HG02884 (cell line): ENCODE results near the gene PHF12.

ENCODE experiments used
- ATAC-seq: cut with Tn5 transposase; IDR thresholded peaks from one replicate; pipeline ENCODE4 v1.9.1; 2021; ENCODE audit warnings: mild to moderate bottlenecking, moderate library complexity; ENCODE audit not compliant: unreplicated experiment

The PHF12 gene

GRCh38 chr17:28975646-28976045, 24.3 kb upstream of the PHF12 start:
- no peak for ATAC-seq

- ATAC-seq, result no peak
These were observed 23.7 kb upstream of the PHF12 start for GRCh38 chr17:28975031-28975430.

DNA sequence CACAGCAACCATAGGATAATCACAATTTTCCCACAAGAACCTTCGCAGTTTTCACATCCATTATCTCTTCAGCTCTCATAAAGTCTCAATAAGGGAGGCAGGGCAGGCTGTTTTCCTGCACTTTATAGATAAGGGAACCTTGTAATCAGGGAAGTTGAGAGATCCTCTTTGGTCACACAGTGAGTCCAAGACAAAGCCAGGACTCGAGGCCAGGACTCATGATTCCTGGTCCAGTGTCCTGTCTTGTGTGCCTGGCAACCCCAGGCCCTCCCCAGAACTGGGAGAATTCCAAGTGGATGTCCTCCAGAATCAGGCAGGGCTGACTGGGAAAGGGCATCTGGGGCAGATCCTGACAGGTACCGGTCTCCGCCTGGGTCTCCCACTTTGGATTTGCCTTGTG, 23.1 kb upstream of the PHF12 start:
- ATAC-seq, result no peak

DNA sequence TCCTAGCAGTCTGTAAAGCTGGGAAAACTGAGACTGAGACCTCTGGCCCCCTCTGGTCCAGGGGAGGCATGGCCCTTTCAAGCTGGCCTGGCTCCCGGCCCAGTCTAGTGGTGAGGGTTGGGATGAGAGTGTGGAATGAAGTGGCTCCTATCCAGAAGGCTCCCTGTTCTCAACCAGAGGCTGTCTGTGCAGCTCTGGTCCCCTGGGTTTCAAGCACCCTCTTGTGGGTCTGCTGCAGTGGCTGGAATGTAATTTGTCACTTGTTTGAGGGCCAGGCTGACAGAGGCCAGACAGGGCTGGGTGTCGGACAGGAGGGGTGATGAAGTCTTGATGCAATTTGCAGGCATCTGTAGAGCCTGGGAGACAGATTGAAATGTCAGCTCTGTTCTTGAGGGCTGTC, 22.1 kb upstream of the PHF12 start:
- ATAC-seq, result no peak

GRCh38 chr17:28972437-28972836, 21.1 kb upstream of the PHF12 start:
- no peak for ATAC-seq

DNA sequence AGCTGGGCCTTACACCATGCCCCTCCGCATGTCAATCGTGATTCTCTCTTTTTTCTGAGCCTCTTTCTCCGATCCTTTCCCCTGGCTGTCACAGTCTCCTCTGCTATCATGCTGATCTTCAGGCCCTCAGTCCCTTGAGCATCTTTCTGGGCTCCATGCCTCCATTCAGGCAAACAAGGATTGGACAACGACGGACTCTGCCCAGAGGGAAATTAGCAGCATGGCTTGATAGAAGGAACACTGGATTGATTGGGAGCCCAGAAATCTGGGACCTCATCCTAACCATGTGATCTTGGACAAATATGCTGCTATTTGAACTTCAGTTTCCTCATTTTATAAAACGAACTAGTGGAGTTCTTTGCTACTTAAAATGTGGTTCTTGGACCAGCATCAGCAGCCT, 19.6 kb upstream of the PHF12 start:
- no peak for ATAC-seq

GRCh38 chr17:28969706-28970393, 18.5 kb upstream of the PHF12 start:
- no peak for ATAC-seq

GRCh38 chr17:28968914-28969295, 17.6 kb upstream of the PHF12 start:
- no peak for ATAC-seq

GRCh38 chr17:28968231-28968913, 17.1 kb upstream of the PHF12 start:
- ATAC-seq, result no peak

- ATAC-seq, result no peak
These were observed 16.2 kb upstream of the PHF12 start for GRCh38 chr17:28967221-28968135.

DNA sequence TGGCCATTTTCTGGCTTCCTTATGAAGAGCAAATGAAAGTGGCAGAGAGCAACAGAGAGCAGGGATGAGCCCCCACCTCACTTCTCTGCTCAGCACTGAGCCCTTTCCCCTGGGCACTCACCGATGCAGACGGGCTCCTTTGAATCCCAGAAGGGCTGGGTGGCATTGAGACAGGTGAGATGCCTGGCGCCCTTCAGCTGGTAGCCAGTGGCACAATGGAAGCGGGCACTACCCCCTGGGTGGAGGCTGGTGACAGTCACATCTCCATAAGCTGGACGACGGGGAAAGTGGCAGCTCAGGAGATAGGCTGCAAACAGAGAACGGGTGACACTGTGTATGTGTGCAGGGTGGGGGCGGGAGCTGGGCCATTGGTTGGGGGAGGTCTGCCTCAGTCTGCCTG, 12.5 kb upstream of the PHF12 start:
- no peak for ATAC-seq

GRCh38 chr17:28963055-28963611, 11.8 kb upstream of the PHF12 start:
- ATAC-seq, result no peak

DNA sequence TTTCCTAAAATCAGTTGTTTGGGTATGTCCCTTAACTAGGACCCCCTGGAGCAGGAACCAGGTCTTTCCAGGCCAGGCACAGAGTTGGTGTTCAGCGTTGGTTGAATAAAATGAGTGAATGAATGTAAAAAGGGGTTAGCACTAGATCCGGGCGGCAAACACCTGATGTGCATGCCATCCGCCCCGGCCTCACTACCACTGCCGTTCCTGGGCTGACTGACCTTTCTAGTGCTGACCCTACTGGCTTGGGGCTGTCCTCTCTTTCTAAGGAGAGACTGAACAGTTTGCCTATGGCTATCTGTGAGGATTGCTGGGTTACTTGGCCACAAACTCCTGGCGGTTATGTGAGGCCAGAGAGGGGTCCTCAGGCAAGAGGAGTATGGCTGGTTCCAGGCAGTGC, 10.1 kb upstream of the PHF12 start:
- ATAC-seq, result no peak

DNA sequence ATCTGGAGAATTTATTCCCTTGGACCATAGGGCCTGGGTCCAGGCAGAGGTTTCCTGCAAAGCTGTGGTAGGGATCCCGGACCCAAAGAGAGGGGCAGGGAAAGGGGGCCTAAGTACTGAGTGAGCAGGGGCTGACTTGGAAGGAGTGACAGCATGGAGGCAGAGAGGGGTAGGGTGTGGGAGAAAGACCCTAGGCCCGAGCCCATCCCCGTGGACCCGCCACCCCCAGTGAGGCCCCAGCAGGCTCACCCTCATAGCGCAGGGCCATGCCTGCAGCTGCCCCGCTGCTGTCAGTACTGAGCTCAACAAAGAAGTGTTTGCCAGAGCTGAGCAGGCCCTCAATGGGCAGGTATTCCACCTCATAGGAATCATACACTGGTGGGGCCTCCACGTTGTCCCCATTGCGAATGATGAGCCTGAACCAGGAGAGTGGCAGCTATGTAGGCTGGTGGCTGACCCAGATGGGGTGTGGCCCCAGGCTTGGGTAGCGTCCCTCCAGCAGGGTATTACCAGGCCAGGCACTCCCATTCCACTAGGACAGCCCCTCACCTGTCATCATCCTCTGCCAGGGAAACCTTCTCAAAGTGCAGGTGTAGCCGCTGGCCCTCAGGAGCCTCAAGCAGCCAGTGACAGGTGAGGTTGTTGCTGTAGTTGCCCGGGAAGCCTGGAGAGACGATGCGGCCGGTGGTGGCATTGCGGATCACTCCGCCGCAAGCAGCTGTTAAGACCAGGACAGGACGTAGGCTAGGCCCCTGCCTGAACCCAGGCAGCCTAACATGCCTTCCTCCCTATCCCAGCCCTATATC, 9.1 kb upstream of the PHF12 start:
- no peak for ATAC-seq

GRCh38 chr17:28959471-28959871, 8.2 kb upstream of the PHF12 start:
- ATAC-seq, result no peak

DNA sequence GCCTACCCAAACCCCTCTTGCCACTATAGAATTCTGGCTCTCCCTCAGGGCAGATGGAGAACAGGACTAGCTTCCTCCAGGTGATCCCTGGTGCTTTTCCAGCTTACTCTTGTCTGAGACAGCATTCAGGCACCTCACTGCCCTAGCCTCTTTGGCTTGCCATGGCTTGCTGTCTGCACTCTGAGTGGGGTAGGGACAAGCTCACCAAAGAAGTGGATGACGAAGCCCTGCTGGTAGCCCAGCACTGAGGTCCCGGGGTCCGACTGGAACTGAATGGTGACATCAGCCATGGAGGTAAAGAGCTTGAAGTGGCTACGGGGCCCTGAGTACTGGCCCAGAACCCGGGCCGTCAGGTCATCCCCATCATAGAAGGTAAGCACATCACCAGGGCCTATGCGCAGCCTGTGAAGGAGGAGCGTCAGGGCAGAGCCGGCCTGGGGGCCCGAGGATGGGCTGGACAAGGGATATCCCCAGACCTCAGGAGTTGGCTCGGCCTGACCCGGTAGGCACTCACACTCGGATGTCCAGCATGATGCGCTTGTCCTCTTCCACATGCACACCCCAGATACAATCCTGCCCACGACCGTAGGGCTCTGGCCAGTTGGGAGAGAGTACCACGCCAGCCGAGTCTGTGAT, 7.6 kb upstream of the PHF12 start:
- ATAC-seq, result no peak

GRCh38 chr17:28957992-28958355, 6.7 kb upstream of the PHF12 start:
- ATAC-seq, result no peak

- no peak for ATAC-seq
These were observed 6.1 kb upstream of the PHF12 start for GRCh38 chr17:28957277-28957991.

DNA sequence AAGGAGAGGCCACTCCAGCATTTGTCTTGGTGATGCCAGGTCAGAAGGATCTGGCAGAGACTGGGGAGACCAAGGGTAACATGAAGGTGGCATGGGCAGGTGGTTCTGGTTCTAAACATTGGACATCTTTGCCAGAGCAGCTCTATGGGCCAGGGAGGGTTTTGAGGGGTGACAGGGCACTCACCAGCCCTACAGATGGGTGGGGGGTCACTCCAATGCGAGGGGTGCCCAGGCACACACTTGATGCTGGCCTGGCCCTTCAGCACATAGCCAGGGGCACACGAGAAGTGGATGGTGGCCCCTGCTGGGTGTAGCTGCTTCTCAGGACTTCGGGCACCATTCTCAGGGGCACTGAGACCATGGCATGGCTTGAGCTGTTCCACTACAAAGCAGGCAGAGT, 5.5 kb upstream of the PHF12 start:
- ATAC-seq, result no peak

DNA sequence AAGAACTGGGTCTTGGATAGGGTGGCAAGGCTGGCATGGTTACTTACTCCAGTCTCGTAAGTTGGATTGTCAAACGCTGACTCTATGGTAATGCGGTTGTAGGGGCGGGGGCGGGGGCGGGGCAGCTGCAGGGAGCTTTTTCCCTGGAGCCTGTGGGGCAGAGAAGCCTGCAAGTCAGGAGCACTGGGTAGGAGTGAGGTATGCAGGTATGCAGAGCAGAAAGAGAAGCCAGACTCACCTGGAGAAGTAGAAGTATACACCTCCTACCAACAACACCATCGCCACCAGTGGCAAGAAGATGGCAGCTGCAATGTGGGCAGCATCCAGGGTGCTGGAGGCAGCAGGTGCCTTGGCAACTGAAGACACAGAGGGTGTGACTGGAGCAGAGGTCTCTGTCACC, 4.8 kb upstream of the PHF12 start:
- ATAC-seq, result no peak
